WTC11 (cell line): ENCODE results near the gene OR1L1. TPM values are rescaled to one million over a fixed set of nuclear protein-coding genes. Genes with fewer than 3 reads are reported as not detected.

Source experiments
- ATAC-seq: fragments of 200-7000 bp; cut with Tn5 transposase; 2 replicates; pipeline ENCODE4 v1.10.0; 2021; ENCODE audit warnings: mild to moderate bottlenecking, moderate library complexity
- CTCF ChIA-PET: fragments of 300-600 bp; sonication (Branson Sonifier 250); formaldehyde crosslinking; loops from one replicate; lab custom pipeline; 2021; ENCODE audit warnings: antibody characterized with exemption; lab: Charles Lee
- POLR2A ChIA-PET: fragments of 350-600 bp; sonication (Branson Sonifier 250); formaldehyde crosslinking; loops from one replicate; lab custom pipeline; 2021; ENCODE audit warnings: antibody characterized with exemption; lab: Charles Lee
- DNase-seq: peaks from one replicate; pipeline ENCODE4 v3.0.0; 2021; ENCODE audit warnings: low spot score
- H3K27ac Mint-ChIP-seq: 2 replicates; pipeline ENCODE4 v1.8.0; 2021; ENCODE audit warnings: mixed read lengths
- H3K27me3 Mint-ChIP-seq: 2 replicates; pipeline ENCODE4 v1.8.0; 2021; ENCODE audit warnings: low read depth, mild to moderate bottlenecking, moderate library complexity, mixed read lengths
- H3K36me3 Mint-ChIP-seq: 2 replicates; pipeline ENCODE4 v1.8.0; 2021; ENCODE audit warnings: mixed read lengths
- H3K4me1 Mint-ChIP-seq: 2 replicates; pipeline ENCODE4 v1.8.0; 2022; ENCODE audit warnings: mixed read lengths
- H3K4me3 Mint-ChIP-seq: 2 replicates; pipeline ENCODE4 v1.8.0; 2021; ENCODE audit warnings: mild to moderate bottlenecking, moderate library complexity, mixed read lengths
- H3K9me3 Mint-ChIP-seq: 2 replicates; pipeline ENCODE4 v1.8.0; 2021; ENCODE audit warnings: mixed read lengths
- ARID4B ChIP-seq: sonication (generic); formaldehyde crosslinking; IDR thresholded peaks from 2 replicates; pipeline ENCODE4 v1.8.0; 2023; ENCODE audit warnings: missing genetic modification reagents, mild to moderate bottlenecking, borderline replicate concordance
- CBFB ChIP-seq: sonication (generic); formaldehyde crosslinking; IDR thresholded peaks from 2 replicates; pipeline ENCODE4 v1.8.1; 2022; ENCODE audit warnings: mild to moderate bottlenecking, low read depth, missing genetic modification reagents
- CDX4 ChIP-seq: fragments of 250-450 bp; sonication (Bioruptor Pico); IDR thresholded peaks from 2 replicates; pipeline ENCODE4 v1.9.0; 2021; ENCODE audit warnings: moderate library complexity, mild to moderate bottlenecking, inconsistent platforms, borderline replicate concordance
- E2F5 ChIP-seq: sonication (generic); formaldehyde crosslinking; IDR thresholded peaks from 2 replicates; pipeline ENCODE4 v1.8.1; 2022; ENCODE audit warnings: mild to moderate bottlenecking, moderate library complexity, missing genetic modification reagents
- FOXJ3 ChIP-seq: sonication (generic); formaldehyde crosslinking; IDR thresholded peaks from 2 replicates; pipeline ENCODE4 v1.9.0; 2021; ENCODE audit warnings: missing genetic modification reagents, mild to moderate bottlenecking, borderline replicate concordance
- HMGA2 ChIP-seq: fragments of 250-450 bp; sonication (Bioruptor Pico); IDR thresholded peaks from 2 replicates; pipeline ENCODE4 v1.4.0; 2021; ENCODE audit warnings: mild to moderate bottlenecking, moderate library complexity
- OVOL2 ChIP-seq: fragments of 250-450 bp; sonication (Bioruptor Pico); IDR thresholded peaks from 2 replicates; pipeline ENCODE4 v1.9.0; 2021; ENCODE audit warnings: mild to moderate bottlenecking, borderline replicate concordance
- SMAD3 ChIP-seq: sonication (generic); formaldehyde crosslinking; IDR thresholded peaks from 2 replicates; pipeline ENCODE4 v1.8.0; 2022; ENCODE audit warnings: missing genetic modification reagents, mild to moderate bottlenecking, borderline replicate concordance
- TCF7 ChIP-seq: sonication (generic); formaldehyde crosslinking; IDR thresholded peaks from 2 replicates; pipeline ENCODE4 v1.8.0; 2022; ENCODE audit warnings: mild to moderate bottlenecking, low read depth, missing genetic modification reagents, moderate library complexity
- TEAD1 ChIP-seq: sonication (generic); formaldehyde crosslinking; IDR thresholded peaks from 2 replicates; pipeline ENCODE4 v1.8.0; 2022; ENCODE audit warnings: mild to moderate bottlenecking, missing genetic modification reagents
- TEAD4 ChIP-seq: sonication (generic); formaldehyde crosslinking; IDR thresholded peaks from 2 replicates; pipeline ENCODE4 v1.8.0; 2022; ENCODE audit warnings: mild to moderate bottlenecking, missing genetic modification reagents
- TP53 ChIP-seq: sonication (generic); formaldehyde crosslinking; IDR thresholded peaks from 2 replicates; pipeline ENCODE4 v1.8.1; 2023; ENCODE audit warnings: mild to moderate bottlenecking, missing genetic modification reagents
- USF2 ChIP-seq: sonication (generic); formaldehyde crosslinking; IDR thresholded peaks from 2 replicates; pipeline ENCODE4 v1.8.1; 2023; ENCODE audit warnings: mild to moderate bottlenecking, missing genetic modification reagents, moderate library complexity
- ZNF121 ChIP-seq: sonication (generic); formaldehyde crosslinking; IDR thresholded peaks from 2 replicates; pipeline ENCODE4 v1.8.0; 2023; ENCODE audit warnings: missing genetic modification reagents
- ZNF671 ChIP-seq: fragments of 250-450 bp; sonication (Bioruptor Pico); IDR thresholded peaks from 2 replicates; pipeline ENCODE4 v1.8.0; 2021; ENCODE audit warnings: mild to moderate bottlenecking
- total RNA-seq: library from RNA; stranded (reverse); gene quantifications from 3 replicates; pipeline ENCODE4 v1.2.3, GENCODE V29; 2021
- TF ChIP-seq, protein P1 (sequence below): sonication (generic); formaldehyde crosslinking; IDR thresholded peaks from 2 replicates; pipeline ENCODE4 v1.8.1; 2023; ENCODE audit warnings: mild to moderate bottlenecking, missing genetic modification reagents, borderline replicate concordance
- TF ChIP-seq, protein P2 (sequence below): sonication (generic); formaldehyde crosslinking; IDR thresholded peaks from 2 replicates; pipeline ENCODE4 v1.8.1; 2023; ENCODE audit warnings: mild to moderate bottlenecking, moderate library complexity, missing genetic modification reagents

OR1L1 gene
- total RNA-seq, 1 experiment from 2014 or later, result not detected

DNA sequence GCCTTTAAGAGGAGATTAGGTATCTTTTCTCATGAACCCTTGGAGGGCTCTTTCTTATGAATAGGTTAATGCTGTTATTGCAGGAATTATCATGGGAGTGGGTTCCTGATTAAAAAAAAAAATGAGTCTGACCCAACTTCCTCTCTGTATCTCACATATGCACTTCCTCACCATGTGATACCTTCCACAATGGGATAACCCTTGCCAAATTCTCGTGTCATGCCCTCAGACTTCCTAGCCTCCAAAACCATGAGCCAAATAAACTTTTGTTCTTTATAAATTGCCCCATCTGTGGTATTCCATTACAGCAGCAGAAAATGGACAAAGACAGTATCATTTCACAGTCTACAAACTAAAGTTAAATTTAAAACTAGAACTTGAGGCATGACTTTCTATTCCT lies 5.1 kb upstream of the OR1L1 start:
- DNase-seq, result no peak
- H3K27ac Mint-ChIP-seq, result no peak overlapping the region
- H3K9me3 Mint-ChIP-seq, result peaks cover 80% of the 10 kb centered on the region
- no peaks in the 10 kb centered on the region for H3K4me1 Mint-ChIP-seq
- TF ChIP-seq, protein P1, sequence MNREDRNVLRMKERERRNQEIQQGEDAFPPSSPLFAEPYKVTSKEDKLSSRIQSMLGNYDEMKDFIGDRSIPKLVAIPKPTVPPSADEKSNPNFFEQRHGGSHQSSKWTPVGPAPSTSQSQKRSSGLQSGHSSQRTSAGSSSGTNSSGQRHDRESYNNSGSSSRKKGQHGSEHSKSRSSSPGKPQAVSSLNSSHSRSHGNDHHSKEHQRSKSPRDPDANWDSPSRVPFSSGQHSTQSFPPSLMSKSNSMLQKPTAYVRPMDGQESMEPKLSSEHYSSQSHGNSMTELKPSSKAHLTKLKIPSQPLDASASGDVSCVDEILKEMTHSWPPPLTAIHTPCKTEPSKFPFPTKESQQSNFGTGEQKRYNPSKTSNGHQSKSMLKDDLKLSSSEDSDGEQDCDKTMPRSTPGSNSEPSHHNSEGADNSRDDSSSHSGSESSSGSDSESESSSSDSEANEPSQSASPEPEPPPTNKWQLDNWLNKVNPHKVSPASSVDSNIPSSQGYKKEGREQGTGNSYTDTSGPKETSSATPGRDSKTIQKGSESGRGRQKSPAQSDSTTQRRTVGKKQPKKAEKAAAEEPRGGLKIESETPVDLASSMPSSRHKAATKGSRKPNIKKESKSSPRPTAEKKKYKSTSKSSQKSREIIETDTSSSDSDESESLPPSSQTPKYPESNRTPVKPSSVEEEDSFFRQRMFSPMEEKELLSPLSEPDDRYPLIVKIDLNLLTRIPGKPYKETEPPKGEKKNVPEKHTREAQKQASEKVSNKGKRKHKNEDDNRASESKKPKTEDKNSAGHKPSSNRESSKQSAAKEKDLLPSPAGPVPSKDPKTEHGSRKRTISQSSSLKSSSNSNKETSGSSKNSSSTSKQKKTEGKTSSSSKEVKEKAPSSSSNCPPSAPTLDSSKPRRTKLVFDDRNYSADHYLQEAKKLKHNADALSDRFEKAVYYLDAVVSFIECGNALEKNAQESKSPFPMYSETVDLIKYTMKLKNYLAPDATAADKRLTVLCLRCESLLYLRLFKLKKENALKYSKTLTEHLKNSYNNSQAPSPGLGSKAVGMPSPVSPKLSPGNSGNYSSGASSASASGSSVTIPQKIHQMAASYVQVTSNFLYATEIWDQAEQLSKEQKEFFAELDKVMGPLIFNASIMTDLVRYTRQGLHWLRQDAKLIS, result no peak
- TF ChIP-seq FOXJ3 (CRISPR knock-in tag) (no peak), TEAD1 (CRISPR knock-in tag) (no peak), E2F5 (CRISPR knock-in tag) (no peak)
- H3K36me3 Mint-ChIP-seq, result peaks cover 29% of the 10 kb centered on the region
- H3K27me3 Mint-ChIP-seq, result peaks cover 24% of the 10 kb centered on the region
- no peak overlapping the region for H3K4me3 Mint-ChIP-seq
- CTCF ChIA-PET, result no interaction called here
- no peak for ATAC-seq
- POLR2A ChIA-PET, result no interaction called here

DNA sequence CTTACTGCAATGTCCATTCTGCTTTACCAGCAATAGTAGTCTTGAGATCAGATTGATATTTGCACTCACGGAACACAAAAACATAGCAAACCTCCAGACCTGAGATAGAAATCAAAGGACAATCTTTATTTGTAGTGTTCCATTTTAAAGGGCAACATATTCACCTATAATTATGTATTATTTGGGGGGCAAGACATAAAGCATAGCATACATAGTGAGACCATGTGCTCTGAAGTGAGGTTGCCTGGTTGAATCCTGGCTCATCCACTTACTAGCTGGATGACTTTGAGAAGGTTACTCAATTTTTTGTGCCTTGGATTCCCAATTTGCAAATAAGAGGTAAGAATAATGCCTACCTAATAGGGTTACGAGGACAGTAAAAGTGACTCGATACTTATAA lies 4.0 kb upstream of the OR1L1 start, which contains the start of gene OR1B1:
TSS of gene OR1B1 (minus strand) at position 101 of the 400 bp plus-strand sequence.
- ATAC-seq (no peak), DNase-seq (no peak)
- H3K9me3 Mint-ChIP-seq, result peaks cover 84% of the 10 kb centered on the region
- ChIA-PET POLR2A (no interaction called here), CTCF (no interaction called here)
- H3K4me3 Mint-ChIP-seq, result no peak within 1 kb of the TSS
- peaks cover 35% of the 10 kb centered on the region for H3K36me3 Mint-ChIP-seq
- no peaks in the 10 kb centered on the region for H3K4me1 Mint-ChIP-seq
- peaks cover 34% of the 10 kb centered on the region for H3K27me3 Mint-ChIP-seq
- no peak within 1 kb of the TSS for H3K27ac Mint-ChIP-seq
- TF ChIP-seq CBFB (CRISPR knock-in tag) (no peak), TP53 (CRISPR knock-in tag) (no peak), ARID4B (CRISPR knock-in tag) (no peak), SMAD3 (CRISPR knock-in tag) (no peak), ZNF671 (CRISPR knock-in tag) (no peak), USF2 (CRISPR knock-in tag) (no peak), TCF7 (no peak), OVOL2 (CRISPR knock-in tag) (no peak), CDX4 (CRISPR knock-in tag) (no peak), TEAD4 (CRISPR knock-in tag) (no peak), HMGA2 (CRISPR knock-in tag) (no peak), ZNF121 (CRISPR knock-in tag) (no peak)
- TF ChIP-seq, protein P1, result no peak
- TF ChIP-seq, protein P2, sequence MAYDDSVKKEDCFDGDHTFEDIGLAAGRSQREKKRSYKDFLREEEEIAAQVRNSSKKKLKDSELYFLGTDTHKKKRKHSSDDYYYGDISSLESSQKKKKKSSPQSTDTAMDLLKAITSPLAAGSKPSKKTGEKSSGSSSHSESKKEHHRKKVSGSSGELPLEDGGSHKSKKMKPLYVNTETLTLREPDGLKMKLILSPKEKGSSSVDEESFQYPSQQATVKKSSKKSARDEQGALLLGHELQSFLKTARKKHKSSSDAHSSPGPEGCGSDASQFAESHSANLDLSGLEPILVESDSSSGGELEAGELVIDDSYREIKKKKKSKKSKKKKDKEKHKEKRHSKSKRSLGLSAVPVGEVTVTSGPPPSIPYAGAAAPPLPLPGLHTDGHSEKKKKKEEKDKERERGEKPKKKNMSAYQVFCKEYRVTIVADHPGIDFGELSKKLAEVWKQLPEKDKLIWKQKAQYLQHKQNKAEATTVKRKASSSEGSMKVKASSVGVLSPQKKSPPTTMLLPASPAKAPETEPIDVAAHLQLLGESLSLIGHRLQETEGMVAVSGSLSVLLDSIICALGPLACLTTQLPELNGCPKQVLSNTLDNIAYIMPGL (CRISPR knock-in tag), result no peak
